ENCODE data around the gene HOXA6.

Gene HOXA6

DNA sequence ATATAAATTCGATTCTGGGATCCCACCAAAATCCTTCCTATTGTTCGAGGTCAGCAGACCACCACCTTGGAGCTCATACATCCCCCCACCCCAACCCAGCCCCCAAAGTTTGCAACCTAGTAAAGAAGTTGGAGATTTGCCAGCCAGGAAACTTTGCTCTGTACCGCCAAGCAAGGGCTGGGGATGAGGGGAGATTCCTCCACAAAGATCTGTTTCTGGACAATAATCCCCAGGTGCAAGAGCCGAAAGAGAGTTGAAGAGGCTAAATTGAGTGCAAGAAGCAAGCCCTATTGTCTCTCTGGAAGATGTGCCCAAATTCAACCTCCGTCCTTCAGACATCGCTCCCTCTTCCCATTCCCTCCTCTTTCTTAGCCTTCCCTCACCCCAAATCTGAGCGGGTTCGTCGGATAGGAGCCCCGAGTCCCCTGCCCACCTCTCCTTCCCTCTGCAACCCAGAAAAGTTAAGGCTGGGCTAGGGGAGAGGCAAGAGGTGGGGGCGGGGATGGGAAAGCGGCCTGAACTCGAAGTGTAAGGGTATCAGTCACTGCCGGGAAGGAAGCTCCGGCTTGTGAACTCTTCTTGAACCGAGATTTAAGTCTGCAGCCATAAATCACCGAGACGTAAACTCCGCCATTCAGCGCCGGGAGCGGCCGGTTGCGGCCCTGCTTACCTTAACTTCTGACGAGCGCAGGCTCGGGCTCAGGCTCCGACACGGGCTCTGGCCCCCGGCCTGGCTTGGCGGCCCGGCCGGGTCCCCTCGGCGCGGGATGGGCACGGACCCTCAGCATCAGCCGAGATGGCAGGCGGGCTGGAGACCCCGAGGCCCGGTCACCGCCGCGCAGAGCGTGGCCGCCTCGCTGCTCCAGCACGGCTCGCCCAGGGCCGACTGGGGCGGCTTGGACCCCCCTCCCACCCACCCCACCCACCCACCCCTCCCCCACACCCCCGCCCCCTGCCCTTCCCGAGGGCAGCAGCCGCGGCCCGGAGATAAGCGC lies 34.3 kb downstream of the HOXA6 start:
- Histone ChIP-seq H3K4me1 (ENCODE audit: insufficient read depth, poor library complexity, severe bottlenecking) (peaks cover 29% of the 10 kb centered on the region), H3K9me3 (ENCODE audit: severe bottlenecking) (no peaks in the 10 kb centered on the region), H3K36me3 (ENCODE audit: low read depth) (no peaks in the 10 kb centered on the region; the same call in 1 of the 2 replicates), H3K4me3 (ENCODE audit: severe bottlenecking) (peak overlapping the region; percentile 76), H3K27ac (ENCODE audit: poor library complexity, severe bottlenecking) (peak overlapping the region; percentile 86), H3K27me3 (ENCODE audit: insufficient read depth, poor library complexity, severe bottlenecking) (no peaks in the 10 kb centered on the region)
- DNase-seq (ENCODE audit: low spot score) (no peak), ATAC-seq (ENCODE audit: low read depth) (peak; percentile 43)
- TF ChIP-seq, protein P1, sequence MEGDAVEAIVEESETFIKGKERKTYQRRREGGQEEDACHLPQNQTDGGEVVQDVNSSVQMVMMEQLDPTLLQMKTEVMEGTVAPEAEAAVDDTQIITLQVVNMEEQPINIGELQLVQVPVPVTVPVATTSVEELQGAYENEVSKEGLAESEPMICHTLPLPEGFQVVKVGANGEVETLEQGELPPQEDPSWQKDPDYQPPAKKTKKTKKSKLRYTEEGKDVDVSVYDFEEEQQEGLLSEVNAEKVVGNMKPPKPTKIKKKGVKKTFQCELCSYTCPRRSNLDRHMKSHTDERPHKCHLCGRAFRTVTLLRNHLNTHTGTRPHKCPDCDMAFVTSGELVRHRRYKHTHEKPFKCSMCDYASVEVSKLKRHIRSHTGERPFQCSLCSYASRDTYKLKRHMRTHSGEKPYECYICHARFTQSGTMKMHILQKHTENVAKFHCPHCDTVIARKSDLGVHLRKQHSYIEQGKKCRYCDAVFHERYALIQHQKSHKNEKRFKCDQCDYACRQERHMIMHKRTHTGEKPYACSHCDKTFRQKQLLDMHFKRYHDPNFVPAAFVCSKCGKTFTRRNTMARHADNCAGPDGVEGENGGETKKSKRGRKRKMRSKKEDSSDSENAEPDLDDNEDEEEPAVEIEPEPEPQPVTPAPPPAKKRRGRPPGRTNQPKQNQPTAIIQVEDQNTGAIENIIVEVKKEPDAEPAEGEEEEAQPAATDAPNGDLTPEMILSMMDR (IDR thresholded peaks at IDR 0.05; ENCODE audit: poor library complexity, severe bottlenecking): no peak

DNA sequence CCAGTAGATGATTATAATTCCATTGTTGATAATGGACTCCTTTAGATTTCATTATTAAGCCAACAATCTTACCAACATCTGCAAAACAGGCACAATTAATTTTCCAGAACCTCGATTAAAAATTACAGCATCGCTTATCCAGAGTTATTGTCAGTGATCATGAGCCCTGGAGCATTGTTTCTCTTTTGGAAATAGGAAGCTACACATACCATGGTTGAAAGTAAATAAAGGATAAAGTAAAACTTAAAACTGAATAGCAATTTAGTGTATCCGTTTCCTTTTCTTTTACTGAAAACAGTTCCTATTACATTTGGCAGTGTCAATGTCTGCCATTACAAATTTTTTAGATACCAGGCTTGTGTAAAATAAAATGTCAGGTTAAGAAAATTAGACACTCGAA lies 35.2 kb downstream of the HOXA6 start:
- H3K27me3 ChIP-seq (ENCODE audit: insufficient read depth, poor library complexity, severe bottlenecking): no peaks in the 10 kb centered on the region
- H3K36me3 ChIP-seq (ENCODE audit: low read depth): no peaks in the 10 kb centered on the region; the same call in 1 of the 2 replicates
- peak overlapping the region; percentile 76 for H3K4me3 ChIP-seq (ENCODE audit: severe bottlenecking)
- no peaks in the 10 kb centered on the region for H3K9me3 ChIP-seq (ENCODE audit: severe bottlenecking)
- peaks cover 29% of the 10 kb centered on the region for H3K4me1 ChIP-seq (ENCODE audit: insufficient read depth, poor library complexity, severe bottlenecking)
- DNase-seq (ENCODE audit: low spot score) (no peak), ATAC-seq (ENCODE audit: low read depth) (no peak)
- TF ChIP-seq, protein P1 (IDR thresholded peaks at IDR 0.05; ENCODE audit: poor library complexity, severe bottlenecking): no peak
- peak overlapping the region; percentile 86 for H3K27ac ChIP-seq (ENCODE audit: poor library complexity, severe bottlenecking)

DNA sequence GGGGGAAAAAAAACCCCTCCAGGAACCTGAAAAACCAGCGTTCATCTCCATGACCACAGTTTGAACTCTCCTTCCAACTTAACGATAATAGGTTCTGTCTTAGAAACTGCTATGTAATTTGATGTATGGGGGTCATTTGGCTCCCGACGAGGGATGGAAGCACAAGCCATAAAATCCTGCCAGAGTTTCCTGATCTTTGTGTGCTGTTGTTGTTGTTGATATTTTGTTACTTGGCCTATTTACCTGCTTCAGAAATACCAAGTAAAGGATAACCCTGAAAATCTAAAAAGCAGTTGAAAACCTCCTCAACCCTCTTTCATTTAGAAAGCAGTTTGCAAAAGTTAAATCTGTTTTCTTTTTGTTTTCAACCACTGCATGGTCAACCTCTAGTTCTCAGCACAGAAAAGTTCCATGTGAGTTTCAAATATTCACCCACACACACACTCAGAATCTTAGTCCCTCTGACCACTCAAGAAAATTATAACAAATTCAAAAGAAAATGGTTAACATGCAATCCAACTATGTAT lies 35.8 kb downstream of the HOXA6 start:
- TF ChIP-seq, protein P1 (IDR thresholded peaks at IDR 0.05; ENCODE audit: poor library complexity, severe bottlenecking): no peak
- H3K27me3 ChIP-seq (ENCODE audit: insufficient read depth, poor library complexity, severe bottlenecking): no peaks in the 10 kb centered on the region
- H3K27ac ChIP-seq (ENCODE audit: poor library complexity, severe bottlenecking): peak overlapping the region; percentile 86
- ATAC-seq (ENCODE audit: low read depth) (no peak), DNase-seq (ENCODE audit: low spot score) (no peak)
- no peaks in the 10 kb centered on the region; the same call in 1 of the 2 replicates for H3K36me3 ChIP-seq (ENCODE audit: low read depth)
- H3K9me3 ChIP-seq (ENCODE audit: severe bottlenecking): no peaks in the 10 kb centered on the region
- peak overlapping the region; percentile 76 for H3K4me3 ChIP-seq (ENCODE audit: severe bottlenecking)
- H3K4me1 ChIP-seq (ENCODE audit: insufficient read depth, poor library complexity, severe bottlenecking): peaks cover 29% of the 10 kb centered on the region

DNA sequence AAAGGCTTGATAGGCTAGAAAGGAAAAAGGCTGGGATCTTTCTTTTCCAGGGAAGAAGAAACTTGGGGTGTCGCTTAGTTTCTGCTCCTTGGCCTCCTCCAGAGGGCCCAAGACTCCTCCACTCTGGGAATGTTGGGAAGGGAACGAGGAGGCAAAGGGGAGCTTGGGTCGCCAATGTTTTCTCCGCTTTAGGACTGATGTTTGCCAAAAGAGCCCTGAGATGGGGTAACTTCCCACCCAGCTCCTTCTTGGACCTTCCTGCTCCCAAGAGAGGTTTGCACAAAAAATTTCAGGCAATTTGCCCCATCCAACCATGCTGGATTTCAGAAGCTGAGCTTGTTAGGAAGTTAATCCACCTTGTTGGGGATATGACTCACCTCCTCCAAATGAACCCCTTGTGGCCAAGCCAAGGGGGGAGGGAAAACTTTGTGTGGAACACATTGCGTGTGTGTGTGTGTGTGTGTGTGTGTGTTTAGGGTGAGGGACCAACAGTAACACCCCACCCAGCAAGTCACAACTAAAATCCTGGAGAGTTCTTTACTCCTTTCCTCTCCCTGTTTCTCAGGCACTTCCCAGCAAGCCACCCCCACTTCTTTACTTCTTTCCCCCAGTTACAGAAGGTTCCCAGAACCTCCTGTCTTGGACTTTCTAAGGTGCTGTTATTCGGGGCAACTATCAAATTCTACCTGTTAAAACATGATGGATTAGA lies 36.4 kb downstream of the HOXA6 start:
- no peaks in the 10 kb centered on the region for H3K9me3 ChIP-seq (ENCODE audit: severe bottlenecking)
- H3K4me3 ChIP-seq (ENCODE audit: severe bottlenecking): peak overlapping the region; percentile 76
- TF ChIP-seq, protein P1 (IDR thresholded peaks at IDR 0.05; ENCODE audit: poor library complexity, severe bottlenecking): no peak
- DNase-seq (ENCODE audit: low spot score) (no peak), ATAC-seq (ENCODE audit: low read depth) (0 out of 3 replicates have a peak, but pooled peaks have one; percentile 4)
- H3K27ac ChIP-seq (ENCODE audit: poor library complexity, severe bottlenecking): peak overlapping the region; percentile 86
- no peaks in the 10 kb centered on the region; the same call in 1 of the 2 replicates for H3K36me3 ChIP-seq (ENCODE audit: low read depth)
- H3K4me1 ChIP-seq (ENCODE audit: insufficient read depth, poor library complexity, severe bottlenecking): peaks cover 26% of the 10 kb centered on the region
- H3K27me3 ChIP-seq (ENCODE audit: insufficient read depth, poor library complexity, severe bottlenecking): no peaks in the 10 kb centered on the region

All from RWPE2 (cell line).